GM13977 (cell line): ENCODE measurements around the gene CITED1.

Experiments
- DNase-seq: peaks from one replicate; pipeline ENCODE4 v3.0.0; 2012; ENCODE audit warnings: low spot score
- in situ Hi-C: fragments of 300-500 bp; cut with MboI; formaldehyde crosslinking; loops from one replicate; pipeline ENCODE4 v1.12.0; 2022; ENCODE audit warnings: low sequenced_read_pairs, low pct_unique_long_range_greater_than_20kb, mixed read lengths, inconsistent platforms; ENCODE audit not compliant: unreplicated experiment
- TF ChIP-seq, protein P1 (sequence below): IDR thresholded peaks from 2 replicates; pipeline ENCODE4 v1.5.1; 2012; ENCODE audit warnings: mild to moderate bottlenecking, control low read depth; ENCODE audit not compliant: insufficient read depth; ENCODE audit errors: extremely low read depth, missing control alignments

Gene CITED1

DNA sequence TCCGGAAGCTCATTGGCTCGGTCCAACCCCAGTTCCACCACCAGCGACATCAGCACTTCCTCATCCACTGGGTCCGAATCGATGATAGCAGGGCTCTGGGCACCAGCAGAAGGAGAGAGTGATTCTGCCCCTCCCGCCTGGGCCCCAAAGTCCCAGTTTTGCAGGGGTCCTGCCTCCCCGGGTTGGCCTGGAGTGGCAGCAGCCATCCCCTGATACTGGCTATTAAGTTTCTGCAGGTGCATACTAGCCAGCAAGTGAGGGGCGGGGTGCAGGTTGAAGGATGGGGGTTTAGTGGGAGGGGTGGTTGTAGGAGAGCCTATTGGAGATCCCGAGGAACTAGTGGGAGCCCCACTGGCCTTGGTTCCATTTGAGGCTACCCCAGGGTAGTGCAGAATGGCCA lies 3.9 kb downstream of the CITED1 start:
- DNase-seq = no peak
- TF ChIP-seq, protein P1, sequence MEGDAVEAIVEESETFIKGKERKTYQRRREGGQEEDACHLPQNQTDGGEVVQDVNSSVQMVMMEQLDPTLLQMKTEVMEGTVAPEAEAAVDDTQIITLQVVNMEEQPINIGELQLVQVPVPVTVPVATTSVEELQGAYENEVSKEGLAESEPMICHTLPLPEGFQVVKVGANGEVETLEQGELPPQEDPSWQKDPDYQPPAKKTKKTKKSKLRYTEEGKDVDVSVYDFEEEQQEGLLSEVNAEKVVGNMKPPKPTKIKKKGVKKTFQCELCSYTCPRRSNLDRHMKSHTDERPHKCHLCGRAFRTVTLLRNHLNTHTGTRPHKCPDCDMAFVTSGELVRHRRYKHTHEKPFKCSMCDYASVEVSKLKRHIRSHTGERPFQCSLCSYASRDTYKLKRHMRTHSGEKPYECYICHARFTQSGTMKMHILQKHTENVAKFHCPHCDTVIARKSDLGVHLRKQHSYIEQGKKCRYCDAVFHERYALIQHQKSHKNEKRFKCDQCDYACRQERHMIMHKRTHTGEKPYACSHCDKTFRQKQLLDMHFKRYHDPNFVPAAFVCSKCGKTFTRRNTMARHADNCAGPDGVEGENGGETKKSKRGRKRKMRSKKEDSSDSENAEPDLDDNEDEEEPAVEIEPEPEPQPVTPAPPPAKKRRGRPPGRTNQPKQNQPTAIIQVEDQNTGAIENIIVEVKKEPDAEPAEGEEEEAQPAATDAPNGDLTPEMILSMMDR = no peak
- in situ Hi-C loops = no loop called here

DNA sequence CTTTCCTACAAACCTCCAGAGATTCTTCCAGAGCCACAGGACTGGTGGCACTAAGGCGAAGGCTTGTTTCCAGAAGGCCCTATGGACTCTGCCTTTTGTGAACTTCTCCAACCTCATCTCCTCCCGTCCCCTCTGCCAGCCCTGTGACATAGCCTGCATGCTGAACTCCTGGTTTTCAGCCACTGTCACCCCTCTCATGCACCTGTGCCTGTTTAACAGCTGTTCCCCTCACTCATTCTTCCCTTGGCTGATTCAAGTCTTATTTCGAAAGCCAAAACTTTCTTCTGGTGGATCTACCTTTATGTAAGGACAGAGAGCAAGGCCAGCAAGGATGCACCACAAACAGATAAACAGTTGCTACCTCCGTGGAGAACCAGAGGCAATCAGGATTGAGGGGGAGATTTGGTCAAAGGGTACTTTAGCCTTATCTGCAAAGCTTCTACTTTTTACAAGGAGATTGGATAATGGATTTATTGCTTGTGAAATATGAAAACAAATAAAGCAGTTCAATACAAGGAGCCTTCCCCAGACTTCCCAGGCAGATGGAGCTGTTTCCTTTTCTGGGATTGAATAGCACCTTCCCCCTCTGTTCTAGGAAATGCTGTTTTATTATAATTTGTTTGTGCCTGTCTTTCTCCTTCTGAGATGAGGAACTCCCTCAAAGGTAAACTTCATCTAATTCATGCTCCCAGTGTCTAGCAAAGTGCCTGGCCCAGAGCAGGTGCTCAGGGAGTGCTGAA lies 5.7 kb downstream of the CITED1 start:
- in situ Hi-C loops = loop anchor here (25.0 kb wide), 1 partner anchor 237 kb away; no protein-coding TSS in a partner anchor
- TF ChIP-seq, protein P1 = no peak
- DNase-seq = no peak

DNA sequence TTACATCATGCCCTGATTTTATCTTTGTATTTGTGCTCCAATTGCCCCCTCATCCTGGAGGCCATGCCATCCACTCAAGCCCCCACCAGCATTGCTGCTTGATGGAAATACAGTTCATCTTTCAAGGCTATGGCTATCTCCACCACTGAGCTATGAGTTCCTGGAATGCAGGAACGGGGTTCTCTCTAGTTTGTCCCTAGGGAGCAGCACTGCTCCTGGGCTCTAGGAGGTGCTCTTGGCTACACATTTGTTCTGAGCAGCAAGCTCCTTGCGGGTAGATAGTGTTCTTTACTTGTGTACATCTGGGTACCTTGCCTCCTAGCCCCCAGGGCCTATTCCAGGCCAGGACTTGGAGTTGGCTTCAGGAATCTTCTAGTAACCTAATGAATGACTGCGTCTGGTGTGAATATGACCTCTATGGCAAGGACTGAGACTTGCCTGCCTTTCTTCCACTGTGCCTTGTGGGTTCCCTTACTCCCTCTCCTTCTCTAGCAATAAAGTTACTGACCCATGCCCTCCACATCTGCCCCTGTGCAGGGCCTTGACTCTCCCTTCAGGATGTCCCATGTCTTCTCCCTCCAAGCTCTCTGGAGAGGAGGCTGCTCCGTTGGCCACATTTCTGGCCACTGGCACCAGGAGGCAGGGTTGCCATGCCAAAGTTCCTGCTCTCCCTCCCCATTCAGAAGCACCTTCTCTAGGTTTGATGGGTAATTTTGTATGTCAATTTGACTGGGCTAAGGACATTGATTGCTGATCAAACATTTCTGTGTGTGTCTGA lies 7.6 kb downstream of the CITED1 start:
- in situ Hi-C loops = loop anchor here (25.0 kb wide), 1 partner anchor 239 kb away; no protein-coding TSS in a partner anchor
- DNase-seq = no peak
- TF ChIP-seq, protein P1 = peak; percentile 59

DNA sequence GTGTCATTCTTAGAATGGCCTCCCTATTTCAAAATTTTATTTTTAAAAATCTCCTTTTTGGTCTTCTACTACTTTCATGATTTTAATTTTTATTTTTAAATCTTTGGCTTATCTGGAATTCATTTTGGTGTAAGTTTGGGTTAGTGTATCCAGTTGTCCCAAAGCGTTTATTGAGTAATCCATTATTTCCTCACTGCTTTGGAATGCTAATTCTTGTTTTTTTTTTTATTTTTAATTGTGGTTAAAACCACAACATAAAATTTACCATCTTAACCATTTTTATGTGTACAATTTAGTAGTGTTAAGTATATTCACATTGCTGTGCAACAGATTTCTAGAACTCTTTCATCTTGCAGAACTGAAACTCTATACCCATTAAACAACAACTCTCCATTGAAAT lies 8.7 kb downstream of the CITED1 start:
- TF ChIP-seq, protein P1 = no peak
- in situ Hi-C loops = loop anchor here (25.0 kb wide), 1 partner anchor 240 kb away; no protein-coding TSS in a partner anchor
- no peak for DNase-seq

- in situ Hi-C loops = loop anchor here (25.0 kb wide), 1 partner anchor 242 kb away; no protein-coding TSS in a partner anchor
- TF ChIP-seq, protein P1 = no peak
- no peak for DNase-seq
Measured at GRCh38 chrX:72295745-72296144, 10.0 kb downstream of the CITED1 start.

DNA sequence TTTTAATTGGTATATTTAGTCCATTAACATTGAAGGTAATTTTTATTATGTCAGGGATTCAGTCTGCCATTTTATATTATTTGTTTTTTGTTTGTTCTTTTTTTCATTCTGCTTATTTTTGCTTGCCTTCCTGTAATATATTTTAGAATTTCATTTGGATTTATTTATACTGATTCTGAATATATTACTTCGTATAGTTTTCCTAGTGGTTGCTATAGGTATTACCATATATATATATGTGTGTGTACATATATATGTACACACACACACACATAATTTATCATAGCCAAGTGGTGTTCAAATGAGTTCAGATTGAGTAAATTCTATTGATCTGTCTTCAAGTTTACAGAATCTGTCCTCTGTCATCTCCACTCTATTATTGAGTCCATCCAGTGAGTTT lies 11.2 kb downstream of the CITED1 start:
- in situ Hi-C loops = loop anchor here (25.0 kb wide), 1 partner anchor 243 kb away; no protein-coding TSS in a partner anchor
- no peak for DNase-seq
- TF ChIP-seq, protein P1 = no peak
